ENCODE measurements around the gene LY6G6D. TPM values are rescaled to one million over a fixed set of nuclear protein-coding genes. Genes with fewer than 3 reads are reported as not detected.

The LY6G6D gene
- total RNA-seq, 3 donors from 2014 or later (not counting 1 experiment from before 2014, with no cell fraction given): 0.94 TPM; not detected in 2

- intact Hi-C loops (cut with micrococcal nuclease): loop anchor here (10.0 kb wide), 1 partner anchor 189 kb away; the partner anchor contains the start of genes ATP6V1G2, DDX39B and NFKBIL1
- peaks cover 67% of the 10 kb centered on the region for H3K4me1 ChIP-seq (ENCODE audit: control insufficient read depth, insufficient read depth, low read length)
- Mint-ChIP-seq H3K27ac (peak overlapping the region; percentile 91 to 99), H3K4me3 (peak overlapping the region; percentile 97), H3K27me3 (ENCODE audit: low read depth in 2 of 2) (no peaks in the 10 kb centered on the region), H3K9me3 (no peaks in the 10 kb centered on the region), H3K4me1 (peaks cover 61 to 82% of the 10 kb centered on the region in 2 donors), H3K36me3 (no peaks in the 10 kb centered on the region)
- no peak overlapping the region for H3K4me3 ChIP-seq (ENCODE audit: low read length)
- H3K27me3 ChIP-seq (ENCODE audit: control insufficient read depth, insufficient read depth, low read length): no peaks in the 10 kb centered on the region
- TF ChIP-seq CTCF (IDR thresholded peaks at IDR 0.05): no peak
- 82% methylated on average over 4 of the region's 4 CpGs for WGBS (ENCODE audit: insufficient coverage)
- peak overlapping the region; percentile 83 for H3K27ac ChIP-seq (ENCODE audit: low read length)
- DNase-seq (no peak), ATAC-seq (no peak)
- no peaks in the 10 kb centered on the region for H3K9me3 ChIP-seq (ENCODE audit: control insufficient read depth, insufficient read depth, low read length)
- peaks cover 39% of the 10 kb centered on the region for H3K36me3 ChIP-seq (ENCODE audit: control insufficient read depth, insufficient read depth, low read length)
Measured at GRCh38 chr6:31733734-31734133, 18.6 kb downstream of the LY6G6D start.

- H3K4me1 ChIP-seq (ENCODE audit: control insufficient read depth, insufficient read depth, low read length): peaks cover 67% of the 10 kb centered on the region
- no peak for DNase-seq
- peak overlapping the region; percentile 97 for H3K4me3 Mint-ChIP-seq
- no peaks in the 10 kb centered on the region for H3K27me3 Mint-ChIP-seq (ENCODE audit: low read depth in 2 of 2)
- peaks cover 61 to 82% of the 10 kb centered on the region in 2 donors for H3K4me1 Mint-ChIP-seq
- intact Hi-C loops (cut with micrococcal nuclease): loop anchor here (10.0 kb wide), 1 partner anchor 190 kb away; the partner anchor contains the start of genes ATP6V1G2, DDX39B and NFKBIL1
- H3K27ac ChIP-seq (ENCODE audit: low read length): peak overlapping the region; percentile 83
- no peak for TF ChIP-seq CTCF (IDR thresholded peaks at IDR 0.05)
- ATAC-seq: no peak
- no peaks in the 10 kb centered on the region for H3K36me3 Mint-ChIP-seq
- no peaks in the 10 kb centered on the region for H3K9me3 Mint-ChIP-seq
- H3K27me3 ChIP-seq (ENCODE audit: control insufficient read depth, insufficient read depth, low read length): no peaks in the 10 kb centered on the region
- 0% methylated on average over 2 of the region's 2 CpGs for whole genome bisulfite sequencing (ENCODE audit: insufficient coverage)
- H3K4me3 ChIP-seq (ENCODE audit: low read length): peak overlapping the region; percentile 68
- H3K9me3 ChIP-seq (ENCODE audit: control insufficient read depth, insufficient read depth, low read length): no peaks in the 10 kb centered on the region
- peak overlapping the region; percentile 91 to 99 for H3K27ac Mint-ChIP-seq
- H3K36me3 ChIP-seq (ENCODE audit: control insufficient read depth, insufficient read depth, low read length): peaks cover 39% of the 10 kb centered on the region
Measured at GRCh38 chr6:31734247-31734820, 19.2 kb downstream of the LY6G6D start.

GRCh38 chr6:31734821-31735406, 19.8 kb downstream of the LY6G6D start:
- Histone ChIP-seq H3K27ac (ENCODE audit: low read length) (peak overlapping the region; percentile 83), H3K4me1 (ENCODE audit: control insufficient read depth, insufficient read depth, low read length) (peaks cover 65% of the 10 kb centered on the region), H3K9me3 (ENCODE audit: control insufficient read depth, insufficient read depth, low read length) (no peaks in the 10 kb centered on the region), H3K27me3 (ENCODE audit: control insufficient read depth, insufficient read depth, low read length) (no peaks in the 10 kb centered on the region), H3K36me3 (ENCODE audit: control insufficient read depth, insufficient read depth, low read length) (peaks cover 39% of the 10 kb centered on the region), H3K4me3 (ENCODE audit: low read length) (peak overlapping the region; percentile 68)
- Mint-ChIP-seq H3K9me3 (no peaks in the 10 kb centered on the region), H3K4me3 (peak overlapping the region; percentile 97), H3K36me3 (no peaks in the 10 kb centered on the region), H3K27me3 (ENCODE audit: low read depth in 2 of 2) (no peaks in the 10 kb centered on the region), H3K27ac (peak overlapping the region; percentile 91 to 99), H3K4me1 (peaks cover 64 to 82% of the 10 kb centered on the region in 2 donors)
- WGBS (ENCODE audit: insufficient coverage): under 1% methylated on average over 16 of the region's 18 CpGs
- no peak for TF ChIP-seq CTCF (IDR thresholded peaks at IDR 0.05)
- ATAC-seq (peak; percentile 64 to 80 (median 65)), DNase-seq (peak; percentile 66 to 79)
- intact Hi-C loops (cut with micrococcal nuclease): loop anchor here (5.0 to 10.0 kb wide), 4 partner anchors 53 to 190 kb away; partner anchors contain the start of genes ATP6V1G2, BAG6, DDX39B and LY6G5C
